HCT116 (cell line): ENCODE results near the gene MTA1. TPM values are rescaled to one million over a fixed set of nuclear protein-coding genes. Genes with fewer than 3 reads are reported as not detected.

Experiments used
- ATAC-seq: fragments of 200-7000 bp; cut with Tn5 transposase; 2 replicates; pipeline ENCODE4 v1.9.1; 2020; ENCODE audit warnings: mild to moderate bottlenecking, moderate library complexity
- BruUV-seq: library from RNA; stranded (reverse); fragments of 400-500 nt; replicated peaks from 2 replicates; lab custom pipeline; 2021; lab: Mats Ljungman, UMichigan
- CTCF ChIA-PET: fragments of 300-600 bp; sonication (Branson Sonifier 250); formaldehyde crosslinking; loops from one replicate; lab custom pipeline; 2021; ENCODE audit warnings: antibody characterized with exemption; lab: Charles Lee
- POLR2A ChIA-PET: fragments of 300-600, 350-600 bp; sonication (Branson Sonifier 250); formaldehyde crosslinking; loops from one replicate; lab custom pipeline; 2021; ENCODE audit warnings: antibody characterized with exemption; lab: Charles Lee
- RAD21 ChIA-PET, 2 experiments: fragments of 300-600 bp; sonication (Branson Sonifier 250); formaldehyde crosslinking; loops; one replicate each; lab custom pipeline; 2023; ENCODE audit warnings: low total read pairs in 2 of 2; ENCODE audit not compliant: uncharacterized antibody in 2 of 2, unreplicated experiment in 2 of 2, low non-redundant PET in 1 of 2; lab: Charles Lee
- DNase-seq: peaks from one replicate; pipeline ENCODE4 v3.0.0-alpha.2; 2010; ENCODE audit warnings: low read depth, low spot score
- H2AFZ ChIP-seq: fragments of 200-600 bp; shearing (Covaris generic), sonication (generic); 2 replicates; pipeline ENCODE4 v1.6.1; 2017; ENCODE audit warnings: low read depth, mixed run types, mixed read lengths, antibody characterized with exemption, low read length; ENCODE audit not compliant: poor library complexity, severe bottlenecking
- H3K27ac ChIP-seq: 2 replicates; pipeline ENCODE4 v1.5.1; 2012; ENCODE audit warnings: low read depth, low read length
- H3K27me3 ChIP-seq: fragments of 200-600 bp; sonication (generic); 2 replicates; pipeline ENCODE4 v1.6.1; 2016; ENCODE audit warnings: mixed run types, low read length, mixed read lengths; ENCODE audit not compliant: insufficient read depth
- H3K36me3 ChIP-seq, 2 experiments: fragments of 200-500 bp in 1 of 2; fragments of 200-600 bp in 1 of 2; sonication (Bioruptor generic) in 1 of 2; sonication (generic) in 1 of 2; 2 replicates each; pipeline versions ENCODE4 v1.5.1 to v1.6.1; 2014 to 2016; ENCODE audit warnings: low read length in 2 of 2, inconsistent platforms in 1 of 2, mixed read lengths in 1 of 2, mixed run types in 1 of 2; ENCODE audit not compliant: insufficient read depth in 2 of 2, control insufficient read depth in 1 of 2
- H3K4me1 ChIP-seq, 2 experiments: fragments of 200-600 bp in 1 of 2; sonication (generic) in 1 of 2; 2 replicates each; pipeline versions ENCODE4 v1.5.1 to v1.6.1; 2012 to 2017; ENCODE audit warnings: low read length in 2 of 2, inconsistent platforms in 1 of 2, mild to moderate bottlenecking in 1 of 2, mixed read lengths in 1 of 2, mixed run types in 1 of 2, moderate library complexity in 1 of 2; ENCODE audit not compliant: insufficient read depth in 2 of 2, control insufficient read depth in 1 of 2
- H3K4me2 ChIP-seq: fragments of 200-600 bp; sonication (generic); 2 replicates; pipeline ENCODE4 v1.6.1; 2017; ENCODE audit warnings: mixed run types, low read length, mixed read lengths
- H3K4me3 ChIP-seq, 2 experiments: fragments of 200-600 bp in 1 of 2; sonication (generic) in 1 of 2; replicated peaks in 1 of 2; 2 replicates each; pipeline ENCODE4 v1.5.1; 2011 to 2016; ENCODE audit warnings: low read length in 2 of 2, control low read depth in 1 of 2, low read depth in 1 of 2, mild to moderate bottlenecking in 1 of 2, mixed read lengths in 1 of 2, mixed run types in 1 of 2
- H3K79me2 ChIP-seq: fragments of 200-600 bp; sonication (generic); 2 replicates; pipeline ENCODE4 v1.6.1; 2017; ENCODE audit warnings: mild to moderate bottlenecking, mixed run types, low read length, moderate library complexity, mixed read lengths; ENCODE audit not compliant: insufficient read depth
- H3K9ac ChIP-seq: fragments of 200-600 bp; sonication (generic); 2 replicates; pipeline ENCODE4 v1.6.1; 2016; ENCODE audit warnings: low read length, mixed read lengths
- H3K9me2 ChIP-seq: fragments of 200-600 bp; sonication (generic), shearing (Covaris generic); 2 replicates; pipeline ENCODE4 v1.6.1; 2017; ENCODE audit warnings: mixed run types, mild to moderate bottlenecking, moderate library complexity; ENCODE audit not compliant: insufficient read depth
- H3K9me3 ChIP-seq, 2 experiments: fragments of 200-500 bp in 1 of 2; fragments of 200-600 bp in 1 of 2; sonication (Bioruptor generic) in 1 of 2; sonication (generic) in 1 of 2; 2 replicates each; pipeline ENCODE4 v1.6.1; 2014 to 2017; ENCODE audit warnings: low read length in 2 of 2, mixed read lengths in 2 of 2, inconsistent platforms in 1 of 2, low read depth in 1 of 2, mild to moderate bottlenecking in 1 of 2, mixed run types in 1 of 2, moderate library complexity in 1 of 2; ENCODE audit not compliant: control insufficient read depth in 1 of 2, insufficient read depth in 1 of 2
- H4K20me1 ChIP-seq: fragments of 200-600 bp; sonication (generic), shearing (Covaris generic); 2 replicates; pipeline ENCODE4 v1.6.1; 2017; ENCODE audit warnings: mixed run types, mild to moderate bottlenecking, moderate library complexity; ENCODE audit not compliant: insufficient read depth
- CBX3 ChIP-seq: IDR thresholded peaks from 2 replicates; pipeline ENCODE4 v1.6.1; 2012; ENCODE audit warnings: low read depth
- CEBPB ChIP-seq: IDR thresholded peaks from 2 replicates; pipeline ENCODE4 v1.6.1; 2012; ENCODE audit warnings: low read depth
- ELF1 ChIP-seq: IDR thresholded peaks from 2 replicates; pipeline ENCODE4 v1.6.1; 2012; ENCODE audit warnings: low read depth, borderline replicate concordance
- EZH2 ChIP-seq: fragments of 200-600 bp; sonication (generic); IDR thresholded peaks from 2 replicates; pipeline ENCODE4 v1.6.1; 2017; ENCODE audit warnings: antibody characterized with exemption, mixed run types
- EZH2phosphoT487 ChIP-seq: fragments of 200-600 bp; IDR thresholded peaks from 2 replicates; pipeline ENCODE4 v1.6.1; 2018; ENCODE audit warnings: antibody characterized with exemption, borderline replicate concordance
- JUND ChIP-seq: IDR thresholded peaks from 2 replicates; pipeline ENCODE4 v1.6.1; 2012
- MAX ChIP-seq: IDR thresholded peaks from 2 replicates; pipeline ENCODE4 v1.6.1; 2012
- POLR2AphosphoS5 ChIP-seq: IDR thresholded peaks from 2 replicates; pipeline ENCODE4 v1.6.1; 2011; ENCODE audit warnings: mild to moderate bottlenecking, low read depth, low read length, moderate library complexity
- RAD21 ChIP-seq: IDR thresholded peaks from 2 replicates; pipeline ENCODE4 v1.6.1; 2012; ENCODE audit warnings: low read depth, mild to moderate bottlenecking
- SP1 ChIP-seq: IDR thresholded peaks from 2 replicates; pipeline ENCODE4 v1.6.1; 2012; ENCODE audit warnings: low read depth
- SRF ChIP-seq: IDR thresholded peaks from 2 replicates; pipeline ENCODE4 v1.6.1; 2012; ENCODE audit warnings: low read depth
- TCF7L2 ChIP-seq: IDR thresholded peaks from 2 replicates; pipeline ENCODE4 v1.7.0; 2011; ENCODE audit warnings: borderline replicate concordance, inconsistent platforms; ENCODE audit not compliant: insufficient read depth, insufficient read length; ENCODE audit errors: extremely low read depth
- YY1 ChIP-seq: IDR thresholded peaks from 2 replicates; pipeline ENCODE4 v1.6.1; 2011; ENCODE audit warnings: low read length, low read depth, moderate library complexity, mild to moderate bottlenecking; ENCODE audit not compliant: insufficient replicate concordance; ENCODE audit errors: extremely low read depth
- ZFX ChIP-seq: fragments of 450-650 bp; IDR thresholded peaks from 2 replicates; pipeline ENCODE4 v1.6.1; 2017
- ZNF274 ChIP-seq: fragments of 200-500 bp; sonication (Bioruptor generic); IDR thresholded peaks from 2 replicates; pipeline ENCODE4 v1.6.1; 2014; ENCODE audit warnings: mild to moderate bottlenecking, low read depth, low read length, inconsistent platforms
- intact Hi-C: fragments of 100-400 bp; cut with micrococcal nuclease; formaldehyde crosslinking; loops from 2 replicates; pipeline ENCODE4 v1.10.0; 2022
- total RNA-seq: library from RNA; stranded (reverse); gene quantifications from one replicate; pipeline ENCODE4 v1.2.1, GENCODE V29; 2021; ENCODE audit not compliant: unreplicated experiment
- TF ChIP-seq, protein P1 (sequence below): IDR thresholded peaks from 2 replicates; pipeline ENCODE4 v1.6.1; 2012; ENCODE audit warnings: low read depth
- TF ChIP-seq, protein P2 (sequence below): IDR thresholded peaks from 2 replicates; pipeline ENCODE4 v1.6.1; 2012
- TF ChIP-seq, protein P3 (sequence below): IDR thresholded peaks from 2 replicates; pipeline ENCODE4 v1.6.1; 2011; ENCODE audit warnings: mild to moderate bottlenecking, low read length, moderate library complexity; ENCODE audit not compliant: insufficient replicate concordance; ENCODE audit errors: extremely low read depth
- TF ChIP-seq, protein P4 (sequence below), 3 experiments: fragments of 200-600 bp in 1 of 3; sonication (generic) in 1 of 3; IDR thresholded peaks in 2 of 3; conservative IDR thresholded peaks in 1 of 3; 2 replicates each; pipeline ENCODE4 v1.5.1; 2012 to 2017; ENCODE audit warnings: low read depth in 2 of 3, low read length in 2 of 3, antibody characterized with exemption in 1 of 3, borderline replicate concordance in 1 of 3, control low read depth in 1 of 3, mild to moderate bottlenecking in 1 of 3, mixed read lengths in 1 of 3, mixed run types in 1 of 3, moderate library complexity in 1 of 3; ENCODE audit not compliant: insufficient read depth in 1 of 3

The MTA1 gene
- total RNA-seq, 1 experiment from 2014 or later, result 229 TPM

- Histone ChIP-seq H3K9me2 (no peaks in the 10 kb centered on the region), H2AFZ (no peak overlapping the region), H4K20me1 (no peaks in the 10 kb centered on the region), H3K9ac (no peak overlapping the region), H3K9me3 (no peaks in the 10 kb centered on the region), H3K4me2 (no peak overlapping the region), H3K4me3 (no peak overlapping the region), H3K27ac (no peak overlapping the region), H3K79me2 (no peaks in the 10 kb centered on the region), H3K4me1 (peaks cover 13 to 20% of the 10 kb centered on the region in 2 experiments), H3K36me3 (peaks cover 12 to 19% of the 10 kb centered on the region in 2 experiments; a peak in 3 of 4 replicates), H3K27me3 (no peaks in the 10 kb centered on the region)
- CTCF ChIA-PET, result no interaction called here
- intact Hi-C loops, result no loop called here
- DNase-seq (no peak), ATAC-seq (no peak)
- POLR2A ChIA-PET, result no interaction called here
- BruUV-seq, result no TSS peak
- TF ChIP-seq, protein P1, sequence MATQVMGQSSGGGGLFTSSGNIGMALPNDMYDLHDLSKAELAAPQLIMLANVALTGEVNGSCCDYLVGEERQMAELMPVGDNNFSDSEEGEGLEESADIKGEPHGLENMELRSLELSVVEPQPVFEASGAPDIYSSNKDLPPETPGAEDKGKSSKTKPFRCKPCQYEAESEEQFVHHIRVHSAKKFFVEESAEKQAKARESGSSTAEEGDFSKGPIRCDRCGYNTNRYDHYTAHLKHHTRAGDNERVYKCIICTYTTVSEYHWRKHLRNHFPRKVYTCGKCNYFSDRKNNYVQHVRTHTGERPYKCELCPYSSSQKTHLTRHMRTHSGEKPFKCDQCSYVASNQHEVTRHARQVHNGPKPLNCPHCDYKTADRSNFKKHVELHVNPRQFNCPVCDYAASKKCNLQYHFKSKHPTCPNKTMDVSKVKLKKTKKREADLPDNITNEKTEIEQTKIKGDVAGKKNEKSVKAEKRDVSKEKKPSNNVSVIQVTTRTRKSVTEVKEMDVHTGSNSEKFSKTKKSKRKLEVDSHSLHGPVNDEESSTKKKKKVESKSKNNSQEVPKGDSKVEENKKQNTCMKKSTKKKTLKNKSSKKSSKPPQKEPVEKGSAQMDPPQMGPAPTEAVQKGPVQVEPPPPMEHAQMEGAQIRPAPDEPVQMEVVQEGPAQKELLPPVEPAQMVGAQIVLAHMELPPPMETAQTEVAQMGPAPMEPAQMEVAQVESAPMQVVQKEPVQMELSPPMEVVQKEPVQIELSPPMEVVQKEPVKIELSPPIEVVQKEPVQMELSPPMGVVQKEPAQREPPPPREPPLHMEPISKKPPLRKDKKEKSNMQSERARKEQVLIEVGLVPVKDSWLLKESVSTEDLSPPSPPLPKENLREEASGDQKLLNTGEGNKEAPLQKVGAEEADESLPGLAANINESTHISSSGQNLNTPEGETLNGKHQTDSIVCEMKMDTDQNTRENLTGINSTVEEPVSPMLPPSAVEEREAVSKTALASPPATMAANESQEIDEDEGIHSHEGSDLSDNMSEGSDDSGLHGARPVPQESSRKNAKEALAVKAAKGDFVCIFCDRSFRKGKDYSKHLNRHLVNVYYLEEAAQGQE, result no peak
- TF ChIP-seq CBX3 (no peak), ZNF274 (no peak), RAD21 (no peak), TCF7L2 (no peak), SRF (no peak), YY1 (no peak), EZH2phosphoT487 (no peak), CEBPB (no peak), POLR2AphosphoS5 (no peak), ZFX (no peak), JUND (no peak), MAX (no peak), SP1 (no peak), ELF1 (no peak), EZH2 (no peak)
- TF ChIP-seq, protein P2, sequence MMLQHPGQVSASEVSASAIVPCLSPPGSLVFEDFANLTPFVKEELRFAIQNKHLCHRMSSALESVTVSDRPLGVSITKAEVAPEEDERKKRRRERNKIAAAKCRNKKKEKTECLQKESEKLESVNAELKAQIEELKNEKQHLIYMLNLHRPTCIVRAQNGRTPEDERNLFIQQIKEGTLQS, result no peak
- TF ChIP-seq, protein P3, sequence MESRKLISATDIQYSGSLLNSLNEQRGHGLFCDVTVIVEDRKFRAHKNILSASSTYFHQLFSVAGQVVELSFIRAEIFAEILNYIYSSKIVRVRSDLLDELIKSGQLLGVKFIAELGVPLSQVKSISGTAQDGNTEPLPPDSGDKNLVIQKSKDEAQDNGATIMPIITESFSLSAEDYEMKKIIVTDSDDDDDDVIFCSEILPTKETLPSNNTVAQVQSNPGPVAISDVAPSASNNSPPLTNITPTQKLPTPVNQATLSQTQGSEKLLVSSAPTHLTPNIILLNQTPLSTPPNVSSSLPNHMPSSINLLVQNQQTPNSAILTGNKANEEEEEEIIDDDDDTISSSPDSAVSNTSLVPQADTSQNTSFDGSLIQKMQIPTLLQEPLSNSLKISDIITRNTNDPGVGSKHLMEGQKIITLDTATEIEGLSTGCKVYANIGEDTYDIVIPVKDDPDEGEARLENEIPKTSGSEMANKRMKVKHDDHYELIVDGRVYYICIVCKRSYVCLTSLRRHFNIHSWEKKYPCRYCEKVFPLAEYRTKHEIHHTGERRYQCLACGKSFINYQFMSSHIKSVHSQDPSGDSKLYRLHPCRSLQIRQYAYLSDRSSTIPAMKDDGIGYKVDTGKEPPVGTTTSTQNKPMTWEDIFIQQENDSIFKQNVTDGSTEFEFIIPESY, result no peak
- TF ChIP-seq, protein P4, sequence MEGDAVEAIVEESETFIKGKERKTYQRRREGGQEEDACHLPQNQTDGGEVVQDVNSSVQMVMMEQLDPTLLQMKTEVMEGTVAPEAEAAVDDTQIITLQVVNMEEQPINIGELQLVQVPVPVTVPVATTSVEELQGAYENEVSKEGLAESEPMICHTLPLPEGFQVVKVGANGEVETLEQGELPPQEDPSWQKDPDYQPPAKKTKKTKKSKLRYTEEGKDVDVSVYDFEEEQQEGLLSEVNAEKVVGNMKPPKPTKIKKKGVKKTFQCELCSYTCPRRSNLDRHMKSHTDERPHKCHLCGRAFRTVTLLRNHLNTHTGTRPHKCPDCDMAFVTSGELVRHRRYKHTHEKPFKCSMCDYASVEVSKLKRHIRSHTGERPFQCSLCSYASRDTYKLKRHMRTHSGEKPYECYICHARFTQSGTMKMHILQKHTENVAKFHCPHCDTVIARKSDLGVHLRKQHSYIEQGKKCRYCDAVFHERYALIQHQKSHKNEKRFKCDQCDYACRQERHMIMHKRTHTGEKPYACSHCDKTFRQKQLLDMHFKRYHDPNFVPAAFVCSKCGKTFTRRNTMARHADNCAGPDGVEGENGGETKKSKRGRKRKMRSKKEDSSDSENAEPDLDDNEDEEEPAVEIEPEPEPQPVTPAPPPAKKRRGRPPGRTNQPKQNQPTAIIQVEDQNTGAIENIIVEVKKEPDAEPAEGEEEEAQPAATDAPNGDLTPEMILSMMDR (IDR thresholded peaks at IDR 0.05 in 2 of 3, conservative IDR thresholded peaks at IDR 0.05 in 1 of 3; ENCODE audit: borderline replicate concordance in 1 of 3, insufficient read depth in 1 of 3, low read depth in 2 of 3, low read length in 2 of 3), result no peak
- RAD21 ChIA-PET, result no interaction called here
Measured at GRCh38 chr14:105461903-105462302, 42.3 kb downstream of the MTA1 start.
